GM19328 (cell line): ENCODE results near the gene PAPPA.

Experiments used
- ATAC-seq: cut with Tn5 transposase; IDR thresholded peaks from one replicate; pipeline ENCODE4 v1.9.1; 2021; ENCODE audit warnings: mild to moderate bottlenecking, moderate library complexity; ENCODE audit not compliant: unreplicated experiment

Gene PAPPA

DNA sequence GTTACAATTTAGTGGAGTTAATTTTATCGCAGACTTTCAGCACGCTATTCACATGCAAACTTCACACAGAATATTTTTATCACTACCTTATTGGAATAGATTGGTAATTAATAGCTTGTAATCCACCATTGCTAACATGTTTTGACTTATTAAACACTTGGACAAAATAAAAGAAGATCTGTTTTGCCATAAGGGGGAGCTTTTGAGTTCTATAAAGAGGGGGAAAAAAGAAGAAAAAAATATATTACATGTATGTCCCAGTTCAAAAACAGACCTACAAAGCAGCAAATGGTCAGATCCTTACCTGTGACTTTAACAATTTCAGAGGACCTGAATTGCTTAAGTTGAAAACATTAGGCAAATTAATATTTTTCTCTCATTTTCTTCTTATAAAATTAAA lies 1.2 kb upstream of the PAPPA start:
- ATAC-seq = no peak

DNA sequence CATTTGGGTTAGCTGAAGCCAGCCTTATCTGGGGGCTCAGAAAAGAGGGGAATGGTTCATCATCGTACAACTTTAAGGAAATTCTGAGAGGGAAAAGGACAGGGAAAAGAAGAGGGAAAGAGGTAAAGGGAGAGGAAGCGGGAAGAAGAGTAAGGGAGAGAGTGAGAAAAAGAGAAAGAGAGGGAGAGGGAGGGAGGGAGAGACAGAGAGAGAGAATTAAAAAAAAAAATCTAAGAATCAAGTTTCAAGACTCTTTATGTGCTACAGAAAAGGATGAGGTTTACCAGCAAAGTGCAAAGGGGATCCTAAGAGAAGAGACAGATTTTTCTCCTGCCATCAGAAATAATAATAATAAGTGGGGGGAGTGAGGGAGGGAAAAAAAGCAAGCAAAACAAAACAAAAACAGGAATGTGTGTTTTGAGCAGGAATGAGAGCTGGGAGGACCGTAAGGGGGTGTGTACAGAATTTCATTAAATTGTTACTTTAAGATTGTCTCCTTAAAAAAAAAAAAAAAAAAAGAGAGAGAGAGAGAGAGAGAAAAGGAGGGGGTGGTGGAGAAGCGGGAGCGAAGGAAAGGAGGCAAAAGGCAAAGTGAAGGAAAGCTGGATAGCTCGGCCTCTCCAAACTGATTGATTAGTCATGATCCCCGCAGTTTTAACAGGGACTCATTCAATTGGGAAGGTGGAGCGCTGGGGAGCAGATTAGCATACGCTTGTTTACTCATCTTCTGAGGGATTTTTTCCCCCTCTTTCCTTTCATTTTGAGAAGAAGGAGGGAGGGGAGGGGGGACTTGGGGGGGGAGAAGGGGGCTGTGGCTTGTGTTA lies 438 bp upstream of the PAPPA start:
- no peak for ATAC-seq

DNA sequence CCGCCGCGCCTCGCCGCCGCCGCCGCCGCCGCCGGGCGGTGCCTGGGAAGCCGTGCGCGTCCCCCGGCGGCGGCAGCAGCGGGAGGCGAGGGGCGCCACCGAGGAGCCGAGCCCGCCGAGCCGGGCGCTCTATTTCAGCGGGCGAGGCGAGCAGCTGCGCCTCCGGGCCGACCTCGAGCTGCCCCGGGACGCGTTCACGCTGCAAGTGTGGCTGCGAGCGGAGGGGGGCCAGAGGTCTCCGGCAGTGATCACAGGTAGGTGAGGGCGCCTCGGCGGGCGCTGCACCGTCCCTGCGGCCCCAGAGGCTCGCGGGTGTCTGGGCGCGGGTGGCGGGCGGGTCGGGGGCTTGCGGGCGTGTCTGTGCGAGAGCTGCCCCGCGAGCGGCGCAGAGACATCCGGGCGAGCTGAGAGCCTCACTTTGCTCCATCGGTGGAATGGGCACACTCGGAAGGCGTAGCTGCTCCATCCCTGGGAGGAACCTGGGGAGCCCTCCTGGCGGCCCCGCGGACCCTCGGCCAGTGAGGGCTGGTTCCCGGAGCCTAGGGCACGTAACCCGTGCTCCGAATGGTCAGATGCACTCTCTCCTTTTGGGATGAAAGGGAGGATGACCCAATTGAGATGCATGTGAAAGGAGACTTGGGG lies 864 bp downstream of the PAPPA start:
- ATAC-seq = no peak

DNA sequence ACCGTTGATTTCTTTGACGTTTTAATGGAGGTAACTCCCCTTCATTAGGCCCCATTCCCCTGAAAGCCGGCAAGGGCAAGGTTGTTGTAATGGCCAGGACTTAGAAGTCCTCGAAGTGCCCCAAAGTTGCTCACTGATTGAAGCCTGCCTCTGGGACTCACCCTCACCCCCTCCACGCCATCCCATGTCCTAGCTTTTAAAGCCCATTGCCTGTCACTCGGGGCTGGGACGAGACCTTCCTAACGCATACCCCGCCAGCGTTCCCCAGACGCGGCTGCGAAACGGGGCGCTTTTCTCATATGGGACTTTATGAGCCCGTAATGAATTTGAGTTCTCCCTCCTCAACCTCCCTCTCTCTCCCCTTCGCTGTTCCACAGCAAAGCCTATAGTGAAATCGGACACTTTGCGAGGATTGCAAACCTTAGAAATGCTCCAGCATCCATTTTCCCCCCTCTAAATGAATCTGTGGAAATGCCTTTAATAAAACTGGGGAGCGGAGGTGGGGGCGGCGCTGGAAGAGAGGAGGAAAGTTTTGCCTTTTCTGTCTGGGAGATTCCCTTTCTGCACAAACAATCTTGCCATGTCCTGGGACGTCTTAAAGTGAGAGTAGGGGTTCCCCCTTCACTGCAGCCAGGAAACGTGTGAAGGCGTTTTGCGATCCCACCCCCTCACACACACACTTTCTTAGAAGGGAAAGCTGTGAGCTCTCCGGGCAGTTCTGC lies 1.5 kb downstream of the PAPPA start:
- no peak for ATAC-seq

DNA sequence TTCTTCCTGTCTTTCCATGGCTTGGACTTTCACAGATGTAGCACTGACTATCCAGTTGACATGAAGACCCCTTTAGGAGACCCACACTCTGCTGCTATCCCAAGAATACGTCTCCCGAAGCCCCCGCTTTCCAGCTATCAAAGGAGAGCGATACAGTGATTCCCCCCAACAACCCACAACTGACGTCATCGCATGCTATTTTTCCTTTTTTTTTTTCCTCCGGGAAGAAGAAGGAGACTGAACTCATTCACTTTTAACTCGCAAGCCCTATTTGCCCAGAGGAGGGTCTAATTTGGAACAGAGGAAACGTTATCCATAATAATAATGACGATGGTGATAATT lies 2.1 kb downstream of the PAPPA start:
- no peak for ATAC-seq

DNA sequence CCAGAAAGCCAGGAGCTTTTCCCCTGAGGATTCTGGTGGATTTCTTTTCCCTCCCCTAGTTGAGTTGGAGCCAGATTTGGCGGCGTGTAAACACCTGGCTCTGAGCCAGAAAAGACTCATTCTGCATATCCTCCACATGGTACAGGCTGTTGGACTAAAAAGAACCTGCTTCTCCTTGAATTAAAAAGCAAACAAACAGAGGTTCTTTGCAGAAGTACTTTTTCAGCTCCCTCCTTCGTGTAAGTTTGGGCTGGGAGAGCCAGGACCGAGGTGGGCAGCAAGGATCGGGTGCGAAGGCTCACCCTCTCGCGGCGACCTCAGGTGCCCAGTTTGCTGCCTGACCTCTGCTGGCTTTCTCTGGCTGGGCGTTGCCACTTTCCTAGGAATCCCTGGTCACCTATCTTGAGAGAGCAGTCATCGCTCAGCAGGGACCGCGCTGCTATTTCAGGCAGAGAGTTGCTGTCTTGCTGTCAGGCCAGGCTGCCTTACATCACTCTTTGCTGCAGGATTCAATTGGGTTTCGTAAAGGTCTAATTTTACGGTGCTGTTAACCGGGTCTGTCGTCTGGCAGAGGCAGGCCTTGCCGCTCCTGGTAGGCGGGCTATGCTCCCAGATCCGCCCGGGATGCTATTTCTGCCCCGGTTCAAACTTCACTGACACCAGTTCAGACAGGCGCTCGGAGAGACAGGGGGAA lies 3.2 kb downstream of the PAPPA start:
- ATAC-seq = no peak

DNA sequence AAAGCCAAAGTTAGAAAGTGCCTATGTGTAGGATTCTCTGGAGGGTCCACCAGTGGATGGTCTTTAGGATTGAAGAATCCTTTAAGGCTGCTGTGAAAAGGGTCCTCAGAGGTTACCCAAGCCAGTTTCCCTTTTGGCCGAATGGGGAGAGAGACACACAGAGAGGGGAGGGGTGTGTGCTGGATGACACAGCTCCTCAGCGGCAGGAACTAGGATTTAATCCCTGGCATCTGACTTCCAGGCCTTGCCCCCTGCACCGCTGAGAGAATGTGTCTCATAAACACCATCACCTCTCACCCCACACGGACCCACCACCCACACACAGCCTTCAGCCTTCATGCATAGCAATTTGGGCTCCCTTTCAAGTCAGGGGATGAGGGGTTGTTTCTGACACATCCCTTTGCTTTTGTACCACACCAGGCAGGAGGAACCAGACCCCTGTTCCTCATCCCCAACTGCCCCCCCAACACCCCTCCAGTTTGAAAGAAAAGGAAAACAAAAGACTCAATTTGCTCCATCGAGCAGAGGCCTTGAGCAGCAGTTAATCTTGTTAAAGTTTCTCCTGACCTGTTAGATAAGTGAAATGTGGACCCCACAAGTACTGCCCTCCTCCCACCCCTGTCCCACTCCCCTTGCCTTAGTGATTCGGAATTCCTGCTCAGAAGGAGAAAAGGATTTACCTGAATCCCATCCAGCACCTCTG lies 4.0 kb downstream of the PAPPA start:
- no peak for ATAC-seq

DNA sequence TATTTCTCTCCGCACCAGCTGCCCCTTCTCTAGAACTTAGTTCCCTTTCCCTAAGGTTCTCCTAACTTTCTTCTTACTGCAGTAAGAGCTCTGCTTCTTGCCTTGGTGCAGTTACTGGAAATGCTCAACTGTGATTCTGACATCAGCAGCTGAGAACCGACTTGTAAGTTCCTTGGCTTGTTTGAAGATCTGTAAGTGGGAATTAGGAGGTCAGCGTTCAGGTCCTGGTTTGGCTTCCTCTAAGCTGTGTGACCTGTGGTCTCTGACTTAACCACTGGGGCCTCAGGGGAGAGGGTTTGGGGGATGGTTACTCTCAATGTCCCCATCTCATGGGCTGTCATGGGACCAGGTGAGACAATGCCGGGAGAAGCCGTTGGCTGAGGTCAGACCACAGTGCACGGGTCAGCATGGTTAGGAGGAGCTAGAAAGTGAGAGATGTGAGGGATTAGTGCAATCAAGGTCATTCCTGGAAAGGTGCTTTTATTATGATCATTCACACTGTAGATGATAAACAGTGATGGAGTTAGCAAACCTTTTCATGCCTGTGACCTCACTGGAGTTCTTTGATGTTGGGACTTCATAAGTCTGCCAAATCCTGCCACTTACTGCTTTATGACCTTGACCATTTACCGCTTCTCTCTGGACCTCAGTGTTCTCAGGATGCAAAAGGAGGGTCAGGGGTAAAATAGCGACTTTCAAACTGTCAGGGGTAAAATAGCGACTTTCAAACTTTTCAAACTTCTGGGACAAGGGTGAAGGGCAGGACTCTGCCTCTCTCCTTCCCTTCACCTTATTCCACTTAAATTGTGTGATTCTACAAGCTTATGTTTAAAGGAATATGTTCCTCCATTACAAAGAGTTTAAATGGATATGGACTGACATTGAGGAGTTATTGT lies 7.3 kb downstream of the PAPPA start:
- ATAC-seq = no peak

DNA sequence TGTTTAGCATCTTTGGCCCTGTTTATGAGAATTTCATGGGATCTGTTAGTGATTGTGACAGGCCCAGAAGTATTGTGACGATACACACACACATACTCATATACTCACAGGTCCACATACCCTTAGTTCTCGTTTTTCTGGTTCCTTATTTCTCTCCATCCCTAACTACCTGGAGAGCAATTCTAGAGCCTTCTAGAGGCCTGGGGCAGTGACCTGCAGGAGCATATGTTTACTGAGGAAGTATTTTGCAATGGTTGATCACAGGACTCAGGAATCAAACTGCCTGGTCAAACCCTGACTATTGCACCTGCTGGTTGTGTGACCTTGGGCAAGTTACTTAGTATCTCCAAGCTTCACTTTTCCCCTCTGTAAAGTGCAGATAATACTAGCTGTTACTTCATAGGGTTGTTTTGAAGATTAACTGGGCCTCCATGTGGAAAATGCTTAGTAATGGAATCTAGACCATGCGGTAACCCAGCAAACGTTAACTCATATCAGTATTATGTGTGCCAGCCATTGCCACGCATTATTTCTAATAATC lies 8.7 kb downstream of the PAPPA start:
- ATAC-seq = no peak

DNA sequence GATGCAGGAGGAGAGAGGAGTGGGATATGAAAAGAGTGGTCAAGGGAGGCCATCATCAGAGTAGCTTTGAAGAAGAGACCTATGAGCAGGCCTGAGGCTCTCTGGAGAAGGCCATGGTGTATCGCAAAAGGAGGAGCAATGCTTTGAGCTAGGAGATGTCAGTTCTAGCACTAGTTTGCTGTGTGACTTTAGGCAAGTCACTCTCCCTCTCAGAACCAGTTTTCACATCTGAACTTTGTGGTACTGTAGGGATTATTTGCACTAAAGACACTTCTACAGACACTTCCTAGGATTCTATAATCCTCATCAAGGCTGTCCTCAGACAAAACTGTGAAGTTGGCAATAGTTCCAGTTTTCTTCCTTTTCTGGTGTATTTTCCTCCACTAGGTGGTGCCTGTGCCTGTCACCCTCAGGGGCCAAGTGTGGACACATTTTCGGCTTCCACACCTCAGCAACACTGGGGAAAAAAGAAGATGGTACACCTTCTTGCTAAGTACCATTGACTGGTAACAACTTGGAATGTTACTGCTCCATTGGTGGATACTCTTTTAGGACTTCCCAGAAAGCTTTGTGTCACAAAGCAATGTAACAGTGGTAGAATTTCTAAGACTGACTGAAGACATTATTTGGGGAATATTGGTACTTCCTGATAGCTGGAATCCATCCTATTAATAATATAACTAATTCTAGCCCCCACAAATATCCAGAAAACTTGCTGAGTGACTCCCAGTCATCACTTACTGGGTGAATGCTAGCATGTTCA lies 9.9 kb downstream of the PAPPA start:
- no peak for ATAC-seq

DNA sequence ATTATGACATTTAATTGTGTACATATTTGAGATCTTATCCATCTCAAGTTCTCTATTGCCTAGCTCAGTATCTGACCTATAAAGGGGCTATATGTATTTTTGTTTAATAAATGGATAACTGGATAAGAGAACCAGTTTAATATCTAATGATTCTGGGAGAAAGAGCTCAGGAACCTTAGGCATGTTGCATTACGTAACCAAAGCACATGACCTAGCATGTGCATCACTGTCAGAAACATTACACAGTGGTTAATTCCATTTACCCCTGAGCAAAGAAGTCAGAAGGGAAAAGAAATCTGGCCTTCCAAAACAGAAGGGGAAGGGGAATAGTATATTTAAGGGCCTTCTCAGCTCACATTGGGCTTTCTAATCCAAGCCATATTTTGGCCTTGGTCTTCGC lies 12.3 kb downstream of the PAPPA start:
- no peak for ATAC-seq

DNA sequence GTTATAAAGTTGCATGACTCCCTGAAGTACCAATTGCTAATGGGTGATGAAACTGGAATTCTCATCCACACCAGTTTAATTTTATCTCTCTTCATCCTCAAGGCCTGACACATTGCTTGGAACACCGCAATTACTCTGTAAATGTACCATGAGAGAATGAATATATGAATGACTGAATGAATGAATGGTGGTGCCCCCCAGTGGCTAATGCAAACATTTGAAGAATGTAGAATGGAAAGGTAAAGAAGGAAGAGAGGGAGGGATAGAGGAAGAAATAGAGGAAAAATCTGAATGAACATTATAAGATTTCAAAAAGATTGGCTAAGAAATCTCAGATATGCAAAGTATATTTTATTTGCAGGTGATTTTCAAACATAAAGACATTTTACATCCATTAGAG lies 13.1 kb downstream of the PAPPA start:
- ATAC-seq = no peak

DNA sequence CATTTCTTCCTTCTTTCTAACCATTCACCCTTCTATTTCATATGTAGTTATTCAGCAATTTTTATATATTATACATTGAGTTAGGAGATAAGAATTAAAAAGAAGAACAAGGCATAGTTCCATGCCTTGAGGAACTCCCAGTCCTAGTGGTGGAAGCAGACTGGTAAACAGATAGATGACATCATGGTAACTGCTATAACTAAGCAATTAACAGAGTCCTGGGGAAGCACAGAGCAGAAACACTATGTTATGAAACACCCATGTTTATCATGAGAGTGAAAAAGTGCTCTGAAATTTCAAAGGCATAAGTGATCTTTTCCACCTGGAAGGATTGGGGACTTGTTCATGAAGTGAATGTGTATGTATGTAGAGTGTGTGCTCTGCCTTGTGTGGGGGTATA lies 14.6 kb downstream of the PAPPA start:
- no peak for ATAC-seq

DNA sequence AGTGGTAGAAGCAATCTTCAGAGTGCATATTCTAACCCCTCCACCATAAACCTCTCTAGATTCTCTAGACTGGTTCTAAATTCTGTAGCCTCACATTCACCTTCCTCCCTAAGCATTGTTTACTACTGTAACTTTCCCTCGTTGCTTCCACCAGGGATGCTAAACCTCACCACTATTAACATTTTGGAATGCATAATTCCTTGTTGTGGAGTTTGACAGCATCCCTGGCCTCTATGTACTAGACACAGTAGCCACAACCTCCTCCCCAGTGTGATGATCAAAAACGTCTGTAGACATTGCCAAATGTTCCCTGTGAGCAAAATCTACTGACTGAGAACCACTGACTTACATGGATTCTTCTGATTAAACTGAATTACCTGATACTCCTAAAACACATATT lies 18.6 kb downstream of the PAPPA start:
- ATAC-seq = no peak

DNA sequence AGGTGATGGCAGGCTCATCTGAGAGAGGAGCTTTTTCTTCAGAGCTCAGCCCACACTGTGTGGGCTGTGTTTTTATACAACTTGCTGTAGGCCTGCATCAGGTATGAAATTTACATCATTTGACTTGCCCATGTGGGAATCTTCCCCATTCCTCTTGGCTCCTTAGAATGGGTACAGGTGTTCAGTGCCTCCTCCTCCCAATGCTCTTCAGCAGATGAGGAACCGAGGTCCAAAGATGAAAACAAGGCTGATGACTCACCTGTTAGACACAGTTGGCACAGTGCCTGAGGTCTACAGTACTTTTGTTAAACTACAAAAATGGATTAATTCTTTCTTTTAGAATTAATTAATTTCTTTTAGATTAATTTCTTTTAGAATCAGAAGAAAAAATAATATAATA lies 20.8 kb downstream of the PAPPA start:
- no peak for ATAC-seq

DNA sequence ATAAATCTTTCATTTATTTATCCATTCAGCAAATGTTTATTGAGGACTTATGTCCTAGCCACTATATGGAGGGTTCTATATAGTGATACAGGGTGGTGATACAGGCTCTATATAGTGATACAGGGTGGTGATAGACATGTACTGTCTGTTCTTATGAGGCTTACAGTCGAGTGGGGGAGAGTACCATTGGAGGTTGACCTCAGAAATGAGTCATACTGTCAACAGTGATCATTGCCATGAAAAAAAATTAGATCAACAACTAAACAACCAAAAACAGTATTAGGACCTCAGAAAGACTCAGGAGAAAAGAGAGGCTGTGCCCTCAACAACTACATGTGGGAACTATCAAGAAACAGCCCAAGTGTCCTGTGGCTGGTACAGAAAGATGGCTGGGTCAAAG lies 22.0 kb downstream of the PAPPA start:
- no peak for ATAC-seq

DNA sequence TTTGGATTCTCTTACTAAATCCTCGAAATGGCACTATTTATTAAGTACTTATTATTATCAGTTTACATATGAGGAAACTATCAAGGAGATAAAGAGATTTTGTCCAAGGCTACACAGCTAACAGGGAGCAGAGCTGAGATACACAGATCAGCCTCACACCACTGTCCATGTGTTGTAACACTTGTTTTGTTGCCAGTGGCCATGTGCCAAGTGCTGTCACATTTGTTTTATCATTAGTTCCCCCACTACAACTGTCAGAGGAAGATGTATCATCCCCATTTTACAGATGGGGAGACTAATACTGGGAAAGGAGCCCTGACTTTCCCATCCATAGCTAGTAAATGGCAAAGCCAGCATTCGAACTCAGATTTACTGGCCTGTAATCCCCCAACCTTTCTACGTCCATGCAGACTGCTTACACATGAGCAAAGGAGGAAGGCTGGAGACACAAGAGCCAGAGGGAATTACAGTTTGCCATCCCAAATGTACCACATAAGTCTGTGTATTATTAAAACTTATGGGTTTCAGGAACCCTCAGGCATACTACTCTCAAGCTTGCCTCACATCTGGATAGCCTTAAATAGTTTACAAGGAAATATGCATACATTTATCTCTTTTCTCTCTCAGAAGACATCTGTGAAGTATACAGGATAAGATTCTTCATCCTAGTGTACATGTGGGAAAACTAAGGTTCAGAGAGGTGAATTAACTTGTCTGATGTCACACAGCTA lies 25.1 kb downstream of the PAPPA start:
- no peak for ATAC-seq

DNA sequence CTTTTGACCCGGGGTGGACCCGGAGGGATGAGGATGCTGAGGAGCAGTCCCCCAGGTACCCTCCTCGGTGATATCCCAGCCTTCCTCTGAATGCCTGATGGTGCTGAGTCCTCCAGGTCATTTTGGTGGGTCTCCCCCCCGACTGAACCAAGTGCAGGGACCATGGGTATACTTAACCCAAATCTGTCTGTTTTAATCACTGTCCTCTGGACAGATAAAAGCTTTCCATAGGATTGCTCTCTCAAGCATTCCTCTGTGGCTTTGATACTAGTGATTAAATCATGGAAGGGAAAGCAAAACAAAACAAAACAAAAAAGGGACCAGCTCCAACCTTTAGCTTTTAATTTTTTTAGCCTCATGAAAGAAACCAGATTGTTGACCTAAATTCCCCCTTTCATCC lies 26.0 kb downstream of the PAPPA start:
- ATAC-seq = no peak
